Body of pancreas (tissue), 4 donors: ENCODE measurements around the gene ZNF146. TPM values are rescaled to one million over a fixed set of nuclear protein-coding genes. Genes with fewer than 3 reads are reported as not detected.

Experiments
- ATAC-seq: fragments of 150-250 bp; one replicate; pipeline ENCODE4 v1.9.1; 2016
- DNase-seq, 4 donors: peaks; one replicate each; pipeline ENCODE4 v3.0.0-alpha.2; 2019
- H3K27ac ChIP-seq, 4 donors: fragments of 200-600 bp; sonication (generic); 1 replicate in 3 of 4; 2 replicates in 1 of 4; pipeline versions ENCODE4 v1.5.1 to v1.6.1; 2016 to 2019; ENCODE audit warnings: mild to moderate bottlenecking in 1 of 4, mixed read lengths in 1 of 4, moderate library complexity in 1 of 4
- H3K27me3 ChIP-seq, 2 donors: fragments of 200-600 bp; sonication (generic); one replicate each; pipeline ENCODE4 v1.6.0; 2016; ENCODE audit warnings: mild to moderate bottlenecking in 1 of 2
- H3K36me3 ChIP-seq, 2 donors: fragments of 200-600 bp; sonication (generic); replicated peaks in 1 of 2; 2 replicates each; pipeline ENCODE4 v1.5.1; 2016; ENCODE audit warnings: low read depth in 2 of 2; ENCODE audit not compliant: insufficient read depth in 1 of 2
- H3K4me1 ChIP-seq: fragments of 200-600 bp; sonication (generic); one replicate; pipeline ENCODE4 v1.6.0; 2016
- H3K4me3 ChIP-seq, 2 donors: fragments of 200-600 bp; sonication (generic); 1 replicate in 1 of 2; 2 replicates in 1 of 2; pipeline ENCODE4 v1.5.1; 2016 to 2019
- H3K9me3 ChIP-seq, 3 donors: fragments of 200-600 bp; sonication (generic); 1 replicate in 2 of 3; 2 replicates in 1 of 3; pipeline ENCODE4 v1.5.1; 2016
- POLR2A ChIP-seq, 3 donors: fragments of 450-650 bp; IDR thresholded peaks; one replicate each; pipeline ENCODE4 v1.6.1; 2016; ENCODE audit warnings: antibody characterized with exemption in 3 of 3, mild to moderate bottlenecking in 2 of 3
- WGBS, 2 donors: methylation state at CpG; one replicate each; pipeline ENCODE4 v1.1.5; 2017; 5-methylcytosine and 5-hydroxymethylcytosine counted together
- intact Hi-C: fragments of 100-400 bp; cut with DNase I; formaldehyde crosslinking; loops from one replicate; pipeline ENCODE4 v1.15.1; 2023
- total RNA-seq, 2 donors: library from RNA; depleted of rRNA; stranded (reverse); fragments of >200 nt; gene quantifications; one replicate each; pipeline ENCODE4 v1.1.0, GENCODE V29; 2016
- TF ChIP-seq, protein P1 (sequence below), 7 experiments: fragments of 450-650 bp in 4 of 7; fragments of 200-600 bp in 3 of 7; sonication (generic) in 3 of 7; IDR thresholded peaks; one replicate each; pipeline ENCODE4 v1.5.1; 2016 to 2019; ENCODE audit warnings: antibody characterized with exemption in 7 of 7

ZNF146 gene
- total RNA-seq, 2 donors from 2014 or later: 23.7 to 38.7 TPM

DNA sequence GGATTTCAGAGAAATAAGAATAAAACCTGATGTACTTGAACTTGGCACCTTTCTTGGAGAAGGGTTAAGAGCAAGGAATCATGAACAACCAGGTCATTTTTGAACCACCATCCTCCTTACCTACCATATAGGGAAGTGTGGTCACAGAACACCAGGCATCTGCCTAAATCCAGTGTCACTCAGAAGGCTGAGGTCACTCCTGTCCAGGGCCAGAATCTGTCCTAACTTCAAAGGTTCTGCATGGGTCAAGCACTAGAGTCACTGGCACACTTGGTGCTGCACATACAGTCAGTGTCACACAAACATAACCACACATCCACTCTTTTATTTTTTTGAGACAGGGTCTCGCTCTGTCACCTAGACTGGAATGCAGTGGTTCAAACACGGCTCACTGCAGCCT, 2.0 kb upstream of the ZNF146 start:
- H3K27ac ChIP-seq: no peak overlapping the region
- DNase-seq (no peak), ATAC-seq (no peak)
- no peaks in the 10 kb centered on the region for H3K36me3 ChIP-seq
- 73 to 86% methylated on average over 2 of the region's 2 CpGs for WGBS, 2 donors
- H3K4me1 ChIP-seq: peaks cover 20% of the 10 kb centered on the region
- no peaks in the 10 kb centered on the region for H3K9me3 ChIP-seq
- no peaks in the 10 kb centered on the region for H3K27me3 ChIP-seq
- intact Hi-C loops: no loop called here
- no peak overlapping the region for H3K4me3 ChIP-seq
- TF ChIP-seq, protein P1, sequence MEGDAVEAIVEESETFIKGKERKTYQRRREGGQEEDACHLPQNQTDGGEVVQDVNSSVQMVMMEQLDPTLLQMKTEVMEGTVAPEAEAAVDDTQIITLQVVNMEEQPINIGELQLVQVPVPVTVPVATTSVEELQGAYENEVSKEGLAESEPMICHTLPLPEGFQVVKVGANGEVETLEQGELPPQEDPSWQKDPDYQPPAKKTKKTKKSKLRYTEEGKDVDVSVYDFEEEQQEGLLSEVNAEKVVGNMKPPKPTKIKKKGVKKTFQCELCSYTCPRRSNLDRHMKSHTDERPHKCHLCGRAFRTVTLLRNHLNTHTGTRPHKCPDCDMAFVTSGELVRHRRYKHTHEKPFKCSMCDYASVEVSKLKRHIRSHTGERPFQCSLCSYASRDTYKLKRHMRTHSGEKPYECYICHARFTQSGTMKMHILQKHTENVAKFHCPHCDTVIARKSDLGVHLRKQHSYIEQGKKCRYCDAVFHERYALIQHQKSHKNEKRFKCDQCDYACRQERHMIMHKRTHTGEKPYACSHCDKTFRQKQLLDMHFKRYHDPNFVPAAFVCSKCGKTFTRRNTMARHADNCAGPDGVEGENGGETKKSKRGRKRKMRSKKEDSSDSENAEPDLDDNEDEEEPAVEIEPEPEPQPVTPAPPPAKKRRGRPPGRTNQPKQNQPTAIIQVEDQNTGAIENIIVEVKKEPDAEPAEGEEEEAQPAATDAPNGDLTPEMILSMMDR (IDR thresholded peaks at IDR 0.05): no peak
- no peak for TF ChIP-seq POLR2A (IDR thresholded peaks at IDR 0.05)

DNA sequence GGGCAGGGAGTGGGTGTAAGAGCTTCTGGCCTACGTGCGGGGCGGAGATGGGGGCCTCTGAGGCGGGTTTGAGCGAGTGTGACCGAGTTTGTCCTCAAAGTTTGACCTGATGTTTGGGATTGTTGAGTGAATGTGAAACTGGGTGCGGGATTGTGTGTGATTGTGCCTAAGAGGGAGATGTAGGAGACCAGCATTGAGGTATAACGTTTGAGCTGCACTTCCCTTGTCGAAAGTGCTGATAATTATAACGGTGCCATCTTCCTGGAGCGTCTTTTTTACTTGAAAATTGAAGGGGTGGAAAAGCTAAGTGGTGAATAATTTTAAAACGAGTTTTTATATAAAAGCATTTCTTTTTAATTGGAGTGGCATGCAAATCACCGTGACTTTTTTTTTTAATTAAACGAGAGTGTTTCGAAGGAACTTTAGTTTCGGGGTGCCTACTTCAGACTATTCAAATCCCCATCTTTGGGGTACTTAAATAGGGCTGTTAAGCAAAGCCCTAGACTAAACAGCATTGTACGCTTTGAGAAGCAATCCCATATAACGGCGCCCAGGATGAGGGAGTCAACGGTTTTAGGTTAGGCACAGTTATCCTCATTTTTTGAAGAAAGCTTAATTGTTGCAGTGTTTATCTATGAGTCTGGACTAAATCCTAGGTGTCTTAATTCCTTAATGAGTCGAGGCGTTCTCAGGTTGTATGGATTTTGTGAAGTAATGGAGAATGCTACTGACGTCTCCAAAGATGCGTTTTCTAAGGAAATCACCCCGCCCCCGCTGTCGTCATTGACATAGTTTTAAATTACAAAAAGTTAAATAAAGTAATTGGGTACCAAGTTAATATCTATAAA, 594 bp downstream of the ZNF146 start:
- no peaks in the 10 kb centered on the region for H3K9me3 ChIP-seq
- no peak for DNase-seq
- ATAC-seq: no peak
- intact Hi-C loops: no loop called here
- peaks cover 20% of the 10 kb centered on the region for H3K4me1 ChIP-seq
- no peaks in the 10 kb centered on the region for H3K27me3 ChIP-seq
- no peak for TF ChIP-seq POLR2A (IDR thresholded peaks at IDR 0.05)
- TF ChIP-seq, protein P1 (IDR thresholded peaks at IDR 0.05): no peak
- WGBS, 2 donors: 1% methylated on average over 27 of the region's 27 CpGs
- peak overlapping the region; percentile 86 to 91 (median 89) for H3K27ac ChIP-seq
- no peaks in the 10 kb centered on the region for H3K36me3 ChIP-seq
- peak overlapping the region; percentile 61 for H3K4me3 ChIP-seq

DNA sequence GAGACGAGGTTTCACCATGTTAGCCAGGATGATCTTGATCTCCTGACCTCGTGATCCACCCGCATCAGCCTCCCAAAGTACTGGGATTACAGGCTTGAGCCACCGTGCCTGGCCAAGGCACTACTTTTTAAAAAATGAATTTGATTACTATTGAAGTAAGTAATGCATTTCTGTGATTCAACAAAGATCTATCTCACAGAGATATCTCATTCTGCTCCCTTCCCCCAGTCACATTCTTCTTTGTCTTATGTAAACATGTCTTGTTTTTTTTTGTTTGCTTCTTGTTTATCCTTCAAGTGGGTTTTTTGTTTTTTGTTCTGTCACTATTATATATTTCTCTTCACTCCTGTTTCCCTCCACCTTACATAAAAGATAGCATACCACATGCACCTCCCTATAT, 6.6 kb downstream of the ZNF146 start:
- H3K4me3 ChIP-seq: no peak overlapping the region
- intact Hi-C loops: no loop called here
- DNase-seq: no peak
- H3K4me1 ChIP-seq: peaks cover 3% of the 10 kb centered on the region
- H3K27me3 ChIP-seq: no peaks in the 10 kb centered on the region
- no peak for ATAC-seq
- H3K9me3 ChIP-seq: no peaks in the 10 kb centered on the region
- peaks cover 0 to 6% of the 10 kb centered on the region in 2 donors for H3K36me3 ChIP-seq
- TF ChIP-seq, protein P1 (IDR thresholded peaks at IDR 0.05): no peak
- WGBS, 2 donors: 91 to 93% methylated on average over 4 of the region's 4 CpGs
- no peak overlapping the region for H3K27ac ChIP-seq

DNA sequence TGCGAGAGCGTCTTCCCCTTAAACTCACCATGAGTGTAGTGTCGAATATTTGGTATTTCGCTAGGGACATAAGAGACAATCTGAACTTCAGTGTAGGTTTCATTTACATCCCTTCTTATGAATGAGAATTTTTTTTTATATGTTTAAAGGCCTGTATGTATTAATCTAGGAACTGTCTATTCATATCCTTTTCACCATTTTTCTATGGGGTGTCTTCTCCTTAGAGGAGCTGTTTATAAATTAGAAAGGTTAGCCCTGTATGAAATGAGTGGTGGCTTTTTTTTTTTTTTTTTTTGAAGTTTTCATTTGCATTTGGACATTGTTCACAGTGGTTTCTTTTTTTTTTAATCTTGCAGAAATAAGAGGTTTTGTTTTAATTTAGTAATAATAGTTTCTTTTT, 7.6 kb downstream of the ZNF146 start:
- TF ChIP-seq, protein P1 (IDR thresholded peaks at IDR 0.05): no peak
- no peak for TF ChIP-seq POLR2A (IDR thresholded peaks at IDR 0.05)
- Histone ChIP-seq H3K9me3 (no peaks in the 10 kb centered on the region), H3K4me1 (no peaks in the 10 kb centered on the region), H3K27ac (no peak overlapping the region), H3K36me3 (peaks cover 0 to 6% of the 10 kb centered on the region in 2 donors), H3K27me3 (no peaks in the 10 kb centered on the region), H3K4me3 (no peak overlapping the region)
- ATAC-seq (no peak), DNase-seq (no peak)
- intact Hi-C loops: no loop called here
- 97 to 98% methylated on average over 4 of the region's 4 CpGs for WGBS, 2 donors
